ENCODE results near the gene DOCK8.

The DOCK8 gene

GRCh38 chr9:441126-441525 lies 226.5 kb downstream of the DOCK8 start:
- DNase-seq (ENCODE audit: extremely low read depth, low read depth) = no peak
- no peak for TF ChIP-seq CTCF (IDR thresholded peaks at IDR 0.05; ENCODE audit: low read depth, low read length)

GRCh38 chr9:444528-444927 lies 229.9 kb downstream of the DOCK8 start:
- TF ChIP-seq CTCF (IDR thresholded peaks at IDR 0.05; ENCODE audit: low read depth, low read length) = no peak
- no peak for DNase-seq (ENCODE audit: extremely low read depth, low read depth)

GRCh38 chr9:445033-445432 lies 230.4 kb downstream of the DOCK8 start:
- DNase-seq (ENCODE audit: extremely low read depth, low read depth) = no peak
- TF ChIP-seq CTCF (IDR thresholded peaks at IDR 0.05; ENCODE audit: low read depth, low read length) = no peak

GRCh38 chr9:446074-446699 lies 231.5 kb downstream of the DOCK8 start:
- DNase-seq (ENCODE audit: extremely low read depth, low read depth) = no peak
- TF ChIP-seq CTCF (IDR thresholded peaks at IDR 0.05; ENCODE audit: low read depth, low read length) = no peak

GRCh38 chr9:447230-448025 lies 232.8 kb downstream of the DOCK8 start:
- no peak for TF ChIP-seq CTCF (IDR thresholded peaks at IDR 0.05; ENCODE audit: low read depth, low read length)
- no peak for DNase-seq (ENCODE audit: extremely low read depth, low read depth)

- no peak for DNase-seq (ENCODE audit: extremely low read depth, low read depth)
- no peak for TF ChIP-seq CTCF (IDR thresholded peaks at IDR 0.05; ENCODE audit: low read depth, low read length)
Measured at GRCh38 chr9:450057-450456, 235.4 kb downstream of the DOCK8 start.

GRCh38 chr9:450561-450960 lies 235.9 kb downstream of the DOCK8 start:
- no peak for TF ChIP-seq CTCF (IDR thresholded peaks at IDR 0.05; ENCODE audit: low read depth, low read length)
- DNase-seq (ENCODE audit: extremely low read depth, low read depth) = no peak

All from AG09319 (cell line).